Measurements from ENCODE around the gene SLC8A2.

The SLC8A2 gene

DNA sequence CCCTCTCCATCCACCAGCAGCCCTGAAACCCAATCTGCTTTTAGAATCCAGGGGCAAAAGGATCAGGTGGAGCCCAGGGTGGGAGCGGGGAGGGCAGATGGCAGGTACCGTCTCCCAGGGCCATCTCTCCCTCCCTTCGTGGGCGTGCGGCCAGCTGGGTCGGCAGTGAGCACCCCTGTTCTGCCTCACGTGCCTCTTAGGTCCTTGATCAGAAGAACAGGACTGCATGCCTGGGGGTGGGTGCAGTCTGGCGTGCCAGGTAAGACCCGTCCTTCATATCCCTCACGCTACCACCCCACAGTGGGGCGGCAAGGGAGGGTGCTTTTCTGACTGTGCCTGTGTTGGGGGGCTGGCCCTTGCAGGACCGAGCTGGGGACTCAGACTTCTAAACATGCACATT is 2.0 kb downstream of the SLC8A2 start:
- peaks cover 86% of the 10 kb centered on the region for H3K27me3 ChIP-seq (replicated peaks; ENCODE audit: insufficient read depth, low read length)
- H3K79me2 ChIP-seq (ENCODE audit: low read length), result no peaks in the 10 kb centered on the region
- H3F3A ChIP-seq (ENCODE audit: insufficient read depth, low read length), result no peaks in the 10 kb centered on the region
- no peak overlapping the region for H3K4me2 ChIP-seq (ENCODE audit: low read depth, low read length)
- H4K20me1 ChIP-seq (ENCODE audit: insufficient read depth, low read length), result no peaks in the 10 kb centered on the region
- no peaks in the 10 kb centered on the region for H3K4me1 ChIP-seq (ENCODE audit: low read length)
- TF ChIP-seq EZH2phosphoT487 (IDR thresholded peaks at IDR 0.05; ENCODE audit: low read length) (no peak), EZH2 (optimal IDR thresholded peaks at IDR 0.05; ENCODE audit: low read depth, low read length) (no peak)
- TF ChIP-seq, protein P1, sequence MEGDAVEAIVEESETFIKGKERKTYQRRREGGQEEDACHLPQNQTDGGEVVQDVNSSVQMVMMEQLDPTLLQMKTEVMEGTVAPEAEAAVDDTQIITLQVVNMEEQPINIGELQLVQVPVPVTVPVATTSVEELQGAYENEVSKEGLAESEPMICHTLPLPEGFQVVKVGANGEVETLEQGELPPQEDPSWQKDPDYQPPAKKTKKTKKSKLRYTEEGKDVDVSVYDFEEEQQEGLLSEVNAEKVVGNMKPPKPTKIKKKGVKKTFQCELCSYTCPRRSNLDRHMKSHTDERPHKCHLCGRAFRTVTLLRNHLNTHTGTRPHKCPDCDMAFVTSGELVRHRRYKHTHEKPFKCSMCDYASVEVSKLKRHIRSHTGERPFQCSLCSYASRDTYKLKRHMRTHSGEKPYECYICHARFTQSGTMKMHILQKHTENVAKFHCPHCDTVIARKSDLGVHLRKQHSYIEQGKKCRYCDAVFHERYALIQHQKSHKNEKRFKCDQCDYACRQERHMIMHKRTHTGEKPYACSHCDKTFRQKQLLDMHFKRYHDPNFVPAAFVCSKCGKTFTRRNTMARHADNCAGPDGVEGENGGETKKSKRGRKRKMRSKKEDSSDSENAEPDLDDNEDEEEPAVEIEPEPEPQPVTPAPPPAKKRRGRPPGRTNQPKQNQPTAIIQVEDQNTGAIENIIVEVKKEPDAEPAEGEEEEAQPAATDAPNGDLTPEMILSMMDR (IDR thresholded peaks at IDR 0.05; ENCODE audit: low read length), result no peak
- H3K36me3 ChIP-seq (replicated peaks; ENCODE audit: insufficient read depth, low read length), result no peaks in the 10 kb centered on the region
- no peak overlapping the region for H3K9ac ChIP-seq (ENCODE audit: low read length)
- H3K9me3 ChIP-seq (replicated peaks; ENCODE audit: insufficient read depth, low read length), result no peaks in the 10 kb centered on the region
- no peak overlapping the region for H3K4me3 ChIP-seq (ENCODE audit: low read length)
- no peak for DNase-seq
- H2AFZ ChIP-seq (ENCODE audit: low read length), result no peak overlapping the region
- H3K27ac ChIP-seq (ENCODE audit: low read length), result no peak overlapping the region
- no peaks in the 10 kb centered on the region for H3K9me2 ChIP-seq (replicated peaks; ENCODE audit: insufficient read depth, low read length)

DNA sequence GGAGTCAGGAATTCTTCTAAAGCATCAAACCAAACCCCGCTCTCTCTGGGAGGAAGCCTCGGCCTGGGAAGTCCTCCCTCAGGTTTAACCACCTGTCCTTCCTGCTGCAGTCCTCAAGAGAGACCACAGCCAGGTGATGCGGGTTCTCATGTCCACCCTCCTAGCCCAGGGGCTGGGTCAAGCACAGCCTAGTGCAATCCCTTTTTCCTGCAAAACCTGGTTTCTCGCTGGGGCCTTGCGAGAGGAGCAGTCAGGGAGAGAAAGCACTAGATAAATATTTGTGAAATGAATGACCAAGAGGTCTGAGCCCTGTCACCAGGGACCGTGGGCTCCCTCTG is 2.4 kb downstream of the SLC8A2 start:
- H3K4me3 ChIP-seq (ENCODE audit: low read length), result no peak overlapping the region
- no peaks in the 10 kb centered on the region for H3K9me3 ChIP-seq (replicated peaks; ENCODE audit: insufficient read depth, low read length)
- H3K9ac ChIP-seq (ENCODE audit: low read length), result no peak overlapping the region
- no peaks in the 10 kb centered on the region for H3K9me2 ChIP-seq (replicated peaks; ENCODE audit: insufficient read depth, low read length)
- no peaks in the 10 kb centered on the region for H3K4me1 ChIP-seq (ENCODE audit: low read length)
- no peak overlapping the region for H2AFZ ChIP-seq (ENCODE audit: low read length)
- no peaks in the 10 kb centered on the region for H3K36me3 ChIP-seq (replicated peaks; ENCODE audit: insufficient read depth, low read length)
- no peak overlapping the region for H3K4me2 ChIP-seq (ENCODE audit: low read depth, low read length)
- TF ChIP-seq, protein P1 (IDR thresholded peaks at IDR 0.05; ENCODE audit: low read length), result no peak
- TF ChIP-seq EZH2 (optimal IDR thresholded peaks at IDR 0.05; ENCODE audit: low read depth, low read length), result no peak
- no peak for TF ChIP-seq EZH2phosphoT487 (IDR thresholded peaks at IDR 0.05; ENCODE audit: low read length)
- H3K79me2 ChIP-seq (ENCODE audit: low read length), result no peaks in the 10 kb centered on the region
- no peaks in the 10 kb centered on the region for H3F3A ChIP-seq (ENCODE audit: insufficient read depth, low read length)
- no peaks in the 10 kb centered on the region for H4K20me1 ChIP-seq (ENCODE audit: insufficient read depth, low read length)
- peaks cover 89% of the 10 kb centered on the region for H3K27me3 ChIP-seq (replicated peaks; ENCODE audit: insufficient read depth, low read length)
- no peak overlapping the region for H3K27ac ChIP-seq (ENCODE audit: low read length)
- DNase-seq, result no peak

DNA sequence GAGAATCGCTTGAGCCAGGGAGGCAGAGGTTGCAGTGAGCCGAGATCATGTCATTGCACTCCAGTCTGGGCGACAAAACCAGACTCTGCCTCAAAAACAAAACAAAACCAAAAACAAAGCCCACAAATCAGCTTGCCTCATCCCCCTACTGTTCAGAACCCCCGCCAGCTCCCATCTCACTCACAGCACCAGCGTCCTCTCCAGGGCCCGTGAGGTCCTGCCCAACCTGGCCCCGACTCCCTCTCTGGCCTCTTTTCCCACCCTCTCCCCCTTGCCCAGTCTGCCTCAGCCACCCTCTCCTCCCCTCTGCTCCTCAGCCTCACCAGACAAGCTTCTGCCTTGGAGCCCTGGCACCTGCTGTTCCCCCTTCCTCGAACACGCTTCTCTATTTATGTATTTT is 3.8 kb downstream of the SLC8A2 start:
- Histone ChIP-seq H2AFZ (ENCODE audit: low read length) (no peak overlapping the region), H3K27me3 (replicated peaks; ENCODE audit: insufficient read depth, low read length) (peaks cover 94% of the 10 kb centered on the region), H4K20me1 (ENCODE audit: insufficient read depth, low read length) (no peaks in the 10 kb centered on the region), H3F3A (ENCODE audit: insufficient read depth, low read length) (no peaks in the 10 kb centered on the region), H3K9ac (ENCODE audit: low read length) (no peak overlapping the region), H3K9me3 (replicated peaks; ENCODE audit: insufficient read depth, low read length) (no peaks in the 10 kb centered on the region), H3K79me2 (ENCODE audit: low read length) (no peaks in the 10 kb centered on the region), H3K9me2 (replicated peaks; ENCODE audit: insufficient read depth, low read length) (no peaks in the 10 kb centered on the region), H3K4me3 (ENCODE audit: low read length) (no peak overlapping the region), H3K4me2 (ENCODE audit: low read depth, low read length) (no peak overlapping the region), H3K36me3 (replicated peaks; ENCODE audit: insufficient read depth, low read length) (no peaks in the 10 kb centered on the region), H3K27ac (ENCODE audit: low read length) (no peak overlapping the region), H3K4me1 (ENCODE audit: low read length) (no peaks in the 10 kb centered on the region)
- DNase-seq, result no peak
- TF ChIP-seq, protein P1 (IDR thresholded peaks at IDR 0.05; ENCODE audit: low read length), result no peak
- TF ChIP-seq EZH2 (optimal IDR thresholded peaks at IDR 0.05; ENCODE audit: low read depth, low read length) (no peak), EZH2phosphoT487 (IDR thresholded peaks at IDR 0.05; ENCODE audit: low read length) (no peak)
